HepG2 (cell line): ENCODE data around the gene EFS. TPM values are rescaled to one million over a fixed set of nuclear protein-coding genes. Genes with fewer than 3 reads are reported as not detected.

ENCODE experiments used
- DNMT3B ChIP-seq: conservative IDR thresholded peaks from 2 replicates; pipeline ENCODE4 v1.6.1; 2016; ENCODE audit warnings: missing biosample characterization, control low read depth
- DZIP1 ChIP-seq: sonication (generic); formaldehyde crosslinking; IDR thresholded peaks from 2 replicates; pipeline ENCODE4 v1.5.0; 2020; ENCODE audit warnings: mild to moderate bottlenecking, missing genetic modification reagents
- HOXA7 ChIP-seq: sonication (generic); formaldehyde crosslinking; IDR thresholded peaks from 2 replicates; pipeline ENCODE4 v1.8.1; 2022; ENCODE audit warnings: mild to moderate bottlenecking, missing genetic modification reagents, moderate library complexity
- KLF13 ChIP-seq: sonication (generic); formaldehyde crosslinking; IDR thresholded peaks from 2 replicates; pipeline ENCODE4 v1.4.0; 2020; ENCODE audit warnings: mild to moderate bottlenecking, missing genetic modification reagents
- KLF6 ChIP-seq: IDR thresholded peaks from 2 replicates; pipeline ENCODE4 v1.8.0; 2016; ENCODE audit warnings: missing biosample characterization, missing genetic modification reagents
- NR2C2 ChIP-seq: sonication (generic); formaldehyde crosslinking; IDR thresholded peaks from 2 replicates; pipeline ENCODE4 v1.4.0; 2020; ENCODE audit warnings: missing genetic modification reagents, mild to moderate bottlenecking, moderate library complexity, borderline replicate concordance
- PCBP2 ChIP-seq: fragments of 200-400 bp; formaldehyde crosslinking; optimal IDR thresholded peaks from 2 replicates; pipeline ENCODE3; 2018; ENCODE audit warnings: low read length, low read depth; ENCODE audit not compliant: poor library complexity, severe bottlenecking
- SKI ChIP-seq: fragments of 450-650 bp; IDR thresholded peaks from one replicate; pipeline ENCODE4 v1.6.1; 2018; ENCODE audit warnings: mild to moderate bottlenecking; ENCODE audit not compliant: partially characterized antibody
- SNRNP70 ChIP-seq: fragments of 200-400 bp; formaldehyde crosslinking; IDR thresholded peaks from 2 replicates; pipeline ENCODE4 v1.6.1; 2017; ENCODE audit warnings: mild to moderate bottlenecking, low read depth, low read length, moderate library complexity
- ZBTB3 ChIP-seq: sonication (generic); formaldehyde crosslinking; IDR thresholded peaks from 2 replicates; pipeline ENCODE4 v1.4.0; 2020; ENCODE audit warnings: low read depth, mild to moderate bottlenecking, moderate library complexity, missing genetic modification reagents, borderline replicate concordance
- ZNF326 ChIP-seq: sonication (generic); formaldehyde crosslinking; IDR thresholded peaks from 2 replicates; pipeline ENCODE4 v1.4.0; 2020; ENCODE audit warnings: missing genetic modification reagents, borderline replicate concordance
- polyA plus RNA-seq, 8 experiments: library from polyadenylated mRNA; depleted of rRNA in 3 of 8; stranded (reverse) in 7 of 8; unstranded in 1 of 8; fragments of >200 nt; fragmentation: Illumina TruSeq in 4 of 8; extraction: Trizol in 4 of 8; gene quantifications; 2 replicates each; pipeline versions ENCODE4 v1.2.1 to v1.2.3, GENCODE V29; 2011 to 2016; ENCODE audit warnings: low read depth in 4 of 8, missing spikeins in 1 of 8, mixed read lengths in 1 of 8; ENCODE audit not compliant: insufficient read depth in 1 of 8
- total RNA-seq, 5 experiments: library from RNA; depleted of rRNA; stranded (reverse); fragments of >200 nt; fragmentation: Illumina TruSeq; extraction: Trizol; gene quantifications; 2 replicates each; pipeline ENCODE4 v1.2.3, GENCODE V29; 2016; ENCODE audit warnings: low read depth in 1 of 5
- TF ChIP-seq, protein P1 (sequence below): sonication (generic); formaldehyde crosslinking; IDR thresholded peaks from 2 replicates; pipeline ENCODE4 v1.5.0; 2020; ENCODE audit warnings: mild to moderate bottlenecking, missing genetic modification reagents, borderline replicate concordance
- TF ChIP-seq, protein P2 (sequence below): sonication (generic); formaldehyde crosslinking; IDR thresholded peaks from 2 replicates; pipeline ENCODE4 v1.5.0; 2020; ENCODE audit warnings: missing genetic modification reagents, mild to moderate bottlenecking, borderline replicate concordance
- TF ChIP-seq, protein P3 (sequence below): sonication (generic); formaldehyde crosslinking; IDR thresholded peaks from 2 replicates; pipeline ENCODE4 v1.4.0; 2020; ENCODE audit warnings: low read depth, mild to moderate bottlenecking, missing genetic modification reagents
- TF ChIP-seq, protein P4 (sequence below): sonication (generic); formaldehyde crosslinking; IDR thresholded peaks from 2 replicates; pipeline ENCODE4 v1.4.0; 2020; ENCODE audit warnings: missing genetic modification reagents

EFS gene
- total and polyA plus RNA-seq, 2 of the 13 experiments (the other 11 are each of a cell fraction or from before 2014, with no cell fraction given) = not detected

DNA sequence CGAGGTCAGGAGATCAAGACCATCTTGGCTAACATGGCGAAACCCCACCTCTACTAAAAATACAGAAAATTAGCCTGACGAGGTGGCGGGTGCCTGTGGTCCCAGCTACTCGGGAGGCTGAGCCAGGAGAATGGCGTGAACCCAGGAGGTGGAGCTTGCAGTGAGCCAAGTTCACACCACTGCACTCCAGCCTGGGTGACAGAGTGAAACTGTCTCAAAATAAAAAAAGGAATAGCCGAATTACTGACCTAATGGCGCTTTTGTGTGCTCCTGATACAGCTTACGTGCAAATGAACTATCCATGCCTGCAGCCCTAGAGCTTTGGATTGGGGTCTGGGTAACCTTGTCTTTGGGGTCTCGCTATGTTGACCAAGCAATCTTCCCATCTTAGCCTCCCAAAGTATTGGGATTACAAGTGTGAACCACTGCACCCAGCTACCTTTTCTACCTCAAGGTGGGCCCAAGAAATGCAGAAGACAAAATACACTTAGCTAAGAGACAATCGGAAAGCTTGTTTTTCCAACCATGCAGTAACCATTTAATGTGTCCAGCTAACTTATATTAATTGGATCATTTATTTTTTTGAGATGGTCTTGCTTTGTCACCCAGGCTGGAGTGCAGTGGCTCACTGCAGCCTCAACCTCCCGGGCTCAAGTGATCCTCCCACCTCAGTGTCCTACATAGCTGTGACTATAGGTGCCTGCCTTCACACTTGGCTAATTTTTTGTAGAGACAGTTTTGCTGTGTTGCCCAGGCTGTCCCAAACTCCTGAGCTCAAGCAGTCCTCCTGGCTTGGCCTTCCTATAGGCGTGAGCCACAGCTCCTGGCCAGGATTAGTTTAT, 38.3 kb downstream of the EFS start (continued):
- TF ChIP-seq, protein P1, sequence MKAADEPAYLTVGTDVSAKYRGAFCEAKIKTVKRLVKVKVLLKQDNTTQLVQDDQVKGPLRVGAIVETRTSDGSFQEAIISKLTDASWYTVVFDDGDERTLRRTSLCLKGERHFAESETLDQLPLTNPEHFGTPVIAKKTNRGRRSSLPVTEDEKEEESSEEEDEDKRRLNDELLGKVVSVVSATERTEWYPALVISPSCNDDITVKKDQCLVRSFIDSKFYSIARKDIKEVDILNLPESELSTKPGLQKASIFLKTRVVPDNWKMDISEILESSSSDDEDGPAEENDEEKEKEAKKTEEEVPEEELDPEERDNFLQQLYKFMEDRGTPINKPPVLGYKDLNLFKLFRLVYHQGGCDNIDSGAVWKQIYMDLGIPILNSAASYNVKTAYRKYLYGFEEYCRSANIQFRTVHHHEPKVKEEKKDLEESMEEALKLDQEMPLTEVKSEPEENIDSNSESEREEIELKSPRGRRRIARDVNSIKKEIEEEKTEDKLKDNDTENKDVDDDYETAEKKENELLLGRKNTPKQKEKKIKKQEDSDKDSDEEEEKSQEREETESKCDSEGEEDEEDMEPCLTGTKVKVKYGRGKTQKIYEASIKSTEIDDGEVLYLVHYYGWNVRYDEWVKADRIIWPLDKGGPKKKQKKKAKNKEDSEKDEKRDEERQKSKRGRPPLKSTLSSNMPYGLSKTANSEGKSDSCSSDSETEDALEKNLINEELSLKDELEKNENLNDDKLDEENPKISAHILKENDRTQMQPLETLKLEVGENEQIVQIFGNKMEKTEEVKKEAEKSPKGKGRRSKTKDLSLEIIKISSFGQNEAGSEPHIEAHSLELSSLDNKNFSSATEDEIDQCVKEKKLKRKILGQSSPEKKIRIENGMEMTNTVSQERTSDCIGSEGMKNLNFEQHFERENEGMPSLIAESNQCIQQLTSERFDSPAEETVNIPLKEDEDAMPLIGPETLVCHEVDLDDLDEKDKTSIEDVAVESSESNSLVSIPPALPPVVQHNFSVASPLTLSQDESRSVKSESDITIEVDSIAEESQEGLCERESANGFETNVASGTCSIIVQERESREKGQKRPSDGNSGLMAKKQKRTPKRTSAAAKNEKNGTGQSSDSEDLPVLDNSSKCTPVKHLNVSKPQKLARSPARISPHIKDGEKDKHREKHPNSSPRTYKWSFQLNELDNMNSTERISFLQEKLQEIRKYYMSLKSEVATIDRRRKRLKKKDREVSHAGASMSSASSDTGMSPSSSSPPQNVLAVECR (CRISPR knock-in tag) = no peak
- TF ChIP-seq SKI = no peak
- no peak for TF ChIP-seq PCBP2
- TF ChIP-seq, protein P2, sequence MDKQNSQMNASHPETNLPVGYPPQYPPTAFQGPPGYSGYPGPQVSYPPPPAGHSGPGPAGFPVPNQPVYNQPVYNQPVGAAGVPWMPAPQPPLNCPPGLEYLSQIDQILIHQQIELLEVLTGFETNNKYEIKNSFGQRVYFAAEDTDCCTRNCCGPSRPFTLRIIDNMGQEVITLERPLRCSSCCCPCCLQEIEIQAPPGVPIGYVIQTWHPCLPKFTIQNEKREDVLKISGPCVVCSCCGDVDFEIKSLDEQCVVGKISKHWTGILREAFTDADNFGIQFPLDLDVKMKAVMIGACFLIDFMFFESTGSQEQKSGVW (CRISPR knock-in tag) = no peak
- TF ChIP-seq, protein P3, sequence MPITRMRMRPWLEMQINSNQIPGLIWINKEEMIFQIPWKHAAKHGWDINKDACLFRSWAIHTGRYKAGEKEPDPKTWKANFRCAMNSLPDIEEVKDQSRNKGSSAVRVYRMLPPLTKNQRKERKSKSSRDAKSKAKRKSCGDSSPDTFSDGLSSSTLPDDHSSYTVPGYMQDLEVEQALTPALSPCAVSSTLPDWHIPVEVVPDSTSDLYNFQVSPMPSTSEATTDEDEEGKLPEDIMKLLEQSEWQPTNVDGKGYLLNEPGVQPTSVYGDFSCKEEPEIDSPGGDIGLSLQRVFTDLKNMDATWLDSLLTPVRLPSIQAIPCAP (CRISPR knock-in tag) = no peak
- TF ChIP-seq, protein P4, sequence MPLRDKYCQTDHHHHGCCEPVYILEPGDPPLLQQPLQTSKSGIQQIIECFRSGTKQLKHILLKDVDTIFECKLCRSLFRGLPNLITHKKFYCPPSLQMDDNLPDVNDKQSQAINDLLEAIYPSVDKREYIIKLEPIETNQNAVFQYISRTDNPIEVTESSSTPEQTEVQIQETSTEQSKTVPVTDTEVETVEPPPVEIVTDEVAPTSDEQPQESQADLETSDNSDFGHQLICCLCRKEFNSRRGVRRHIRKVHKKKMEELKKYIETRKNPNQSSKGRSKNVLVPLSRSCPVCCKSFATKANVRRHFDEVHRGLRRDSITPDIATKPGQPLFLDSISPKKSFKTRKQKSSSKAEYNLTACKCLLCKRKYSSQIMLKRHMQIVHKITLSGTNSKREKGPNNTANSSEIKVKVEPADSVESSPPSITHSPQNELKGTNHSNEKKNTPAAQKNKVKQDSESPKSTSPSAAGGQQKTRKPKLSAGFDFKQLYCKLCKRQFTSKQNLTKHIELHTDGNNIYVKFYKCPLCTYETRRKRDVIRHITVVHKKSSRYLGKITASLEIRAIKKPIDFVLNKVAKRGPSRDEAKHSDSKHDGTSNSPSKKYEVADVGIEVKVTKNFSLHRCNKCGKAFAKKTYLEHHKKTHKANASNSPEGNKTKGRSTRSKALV (CRISPR knock-in tag) = no peak
- TF ChIP-seq SNRNP70 = no peak
- TF ChIP-seq ZNF326 (CRISPR knock-in tag) = peak; percentile 45; the same call in 1 of the 2 replicates
- no peak for TF ChIP-seq DNMT3B
- no peak for TF ChIP-seq HOXA7 (CRISPR knock-in tag)
- TF ChIP-seq KLF13 (CRISPR knock-in tag) = 0 out of 2 replicates have a peak, but pooled peaks have one; percentile 32
- no peak; the same call in 1 of the 2 replicates for TF ChIP-seq KLF6 (CRISPR knock-in tag)
- TF ChIP-seq ZBTB3 (CRISPR knock-in tag) = 0 out of 2 replicates have a peak, but pooled peaks have one; percentile 15
- TF ChIP-seq DZIP1 (CRISPR knock-in tag) = no peak
- no peak for TF ChIP-seq NR2C2 (CRISPR knock-in tag)
